Right ventricle myocardium superior (tissue), 1 donor: ENCODE measurements around the gene GFOD1. TPM values are rescaled to one million over a fixed set of nuclear protein-coding genes. Genes with fewer than 3 reads are reported as not detected.

ENCODE experiments used
- ATAC-seq: fragments of 200-7000 bp; cut with Tn5 transposase; one replicate; pipeline ENCODE4 v1.9.1; 2020; ENCODE audit warnings: mild to moderate bottlenecking; ENCODE audit not compliant: poor library complexity
- DNase-seq: peaks from one replicate; pipeline ENCODE4 v3.0.0-alpha.2; 2020
- intact Hi-C: fragments of 100-400 bp; cut with DNase I; formaldehyde crosslinking; loops from one replicate; pipeline ENCODE4 v1.11.2; 2022
- total RNA-seq: library from RNA; stranded (reverse); fragmentation: NEBNext Ultra II Directional; extraction: Animal tissue kit (Norgen Biotek cat#: 25700); gene quantifications from one replicate; pipeline ENCODE4 v1.2.1, GENCODE V29; 2021
- donor health status: DM: no; HTN: yes; CAD: no; lungs with severe emphysema.

GFOD1 gene
- total RNA-seq, 1 donor from 2014 or later = 46.2 TPM

DNA sequence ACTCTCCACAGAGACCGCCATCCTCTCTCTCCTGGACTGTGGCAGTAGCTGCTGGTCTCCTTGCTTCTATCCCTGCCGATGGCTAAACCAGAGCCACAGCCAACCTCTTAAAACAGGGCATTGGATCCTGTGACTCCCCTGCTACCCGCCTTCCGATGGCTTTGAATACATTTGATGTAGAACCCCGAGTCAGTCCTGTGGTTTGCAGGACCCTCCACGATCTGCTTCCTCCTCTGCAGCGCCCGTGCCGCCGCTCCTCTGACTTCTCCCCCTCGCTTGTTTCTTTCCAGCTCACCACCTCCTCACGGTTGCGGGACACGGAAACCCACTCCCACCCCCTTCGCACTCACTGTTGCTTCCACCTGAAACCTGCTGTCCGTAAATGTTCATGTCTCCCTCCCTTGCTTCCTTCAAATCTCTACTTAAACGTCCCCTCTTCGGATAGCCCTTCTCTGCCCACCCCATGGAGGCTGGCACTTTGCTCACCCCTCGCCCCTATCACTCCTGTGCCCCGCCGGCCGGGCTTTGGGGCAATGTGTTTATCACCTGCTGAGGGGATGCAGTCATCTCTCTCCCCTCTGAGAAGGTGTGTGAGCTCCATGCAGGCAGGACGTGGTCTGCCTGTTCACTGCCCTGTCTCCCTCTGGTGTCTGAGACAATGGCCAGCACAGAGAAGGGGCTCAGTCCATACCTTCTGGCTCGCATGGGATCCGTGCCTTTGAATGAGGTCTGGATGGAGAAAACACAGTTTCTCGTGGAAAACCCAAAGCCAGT lies 67.8 kb downstream of the GFOD1 start:
- no peak for ATAC-seq
- intact Hi-C loops = loop anchor here (10.0 kb wide), 2 partner anchors 65 to 115 kb away; partner anchors contain the start of gene GFOD1

DNA sequence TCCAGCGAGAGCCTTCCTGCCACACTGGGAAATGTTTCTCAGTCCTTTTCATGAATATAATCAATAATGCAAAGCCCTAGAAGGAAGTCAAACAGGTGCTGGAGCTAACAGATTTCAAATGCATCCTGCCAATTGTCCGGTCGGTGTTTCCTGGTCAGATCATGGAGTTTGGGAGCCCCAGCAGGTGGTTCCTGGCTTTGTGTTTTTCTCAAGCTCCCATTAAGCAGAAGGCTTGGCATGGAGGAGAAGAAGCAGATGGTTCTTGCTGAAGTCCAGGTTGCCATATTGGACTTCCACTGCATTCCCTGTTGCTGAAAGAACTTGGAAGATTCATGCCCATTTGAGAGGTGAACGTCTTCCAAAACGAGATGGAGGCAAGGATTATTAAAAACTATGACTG lies 68.6 kb downstream of the GFOD1 start:
- ATAC-seq (no peak), DNase-seq (no peak)
- intact Hi-C loops = loop anchor here (10.0 kb wide), 1 partner anchor 116 kb away; no protein-coding TSS in a partner anchor

More for the DNA sequence above, 67.8 kb downstream of the GFOD1 start:
- no peak for DNase-seq

DNA sequence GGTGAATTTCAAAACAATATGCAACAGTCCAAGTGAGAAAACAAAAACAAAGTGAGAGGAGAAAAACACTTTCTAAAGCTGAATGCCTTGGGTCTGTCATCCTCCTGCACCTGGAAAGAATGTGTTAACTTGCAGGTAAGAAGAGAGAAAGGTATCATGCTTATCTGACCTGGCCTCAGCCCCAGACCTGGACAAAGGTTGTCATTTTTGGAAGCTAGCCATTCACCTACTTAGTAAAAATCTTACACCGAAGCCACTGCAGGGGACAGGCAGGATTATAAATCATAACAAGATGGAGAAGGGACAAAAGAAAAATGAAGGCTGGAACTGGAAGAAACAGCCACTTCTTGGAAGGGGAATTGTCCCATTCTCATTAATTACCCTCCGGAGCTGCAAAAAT lies 69.4 kb downstream of the GFOD1 start:
- intact Hi-C loops = loop anchor here (10.0 kb wide), 1 partner anchor 117 kb away; no protein-coding TSS in a partner anchor
- no peak for ATAC-seq

DNA sequence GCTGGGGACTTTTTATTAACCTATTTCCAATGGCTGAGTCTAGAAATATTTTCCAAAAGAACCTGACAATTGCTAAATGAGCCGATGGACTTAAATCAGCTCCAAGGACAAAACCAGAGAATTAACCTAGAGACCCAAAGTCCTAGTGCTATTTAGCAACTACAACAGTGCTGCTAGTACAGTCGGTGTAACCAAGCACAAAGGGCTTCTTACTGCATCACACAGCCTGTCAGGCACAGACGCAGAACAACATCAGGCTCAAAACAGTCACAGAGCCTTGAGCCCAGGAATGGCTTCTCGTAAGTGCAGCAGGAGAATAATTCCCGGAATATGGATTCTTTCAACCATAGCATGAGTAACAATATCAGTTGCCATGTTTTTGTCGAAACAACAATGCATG lies 70.0 kb downstream of the GFOD1 start:
- no peak for ATAC-seq

More for the DNA sequence above, 69.4 kb downstream of the GFOD1 start:
- DNase-seq = no peak

DNA sequence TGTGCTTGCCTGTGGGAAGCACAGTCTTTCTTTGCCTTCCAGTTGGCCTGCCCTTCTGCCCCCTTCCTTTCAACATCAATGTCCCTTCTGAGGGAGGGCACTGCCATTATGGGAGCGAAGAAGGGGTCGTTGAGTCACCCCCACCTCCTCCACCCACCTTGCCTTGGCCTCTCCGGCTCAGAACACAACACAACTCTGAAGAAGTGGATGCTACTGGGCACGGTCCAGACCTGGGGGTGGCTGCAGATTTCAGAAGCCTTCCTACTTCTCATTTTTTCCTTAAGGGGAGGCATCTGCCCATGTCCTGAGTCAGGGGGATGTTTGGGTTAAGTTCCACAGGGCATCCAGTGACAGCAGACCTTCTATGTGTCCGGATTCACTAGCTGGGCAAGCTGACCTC lies 72.1 kb downstream of the GFOD1 start:
- intact Hi-C loops = loop anchor here (10.0 kb wide), 1 partner anchor 120 kb away; no protein-coding TSS in a partner anchor
- ATAC-seq = no peak

More for the DNA sequence above, 70.0 kb downstream of the GFOD1 start:
- no peak for DNase-seq
- intact Hi-C loops = loop anchor here (10.0 kb wide), 1 partner anchor 117 kb away; no protein-coding TSS in a partner anchor

DNA sequence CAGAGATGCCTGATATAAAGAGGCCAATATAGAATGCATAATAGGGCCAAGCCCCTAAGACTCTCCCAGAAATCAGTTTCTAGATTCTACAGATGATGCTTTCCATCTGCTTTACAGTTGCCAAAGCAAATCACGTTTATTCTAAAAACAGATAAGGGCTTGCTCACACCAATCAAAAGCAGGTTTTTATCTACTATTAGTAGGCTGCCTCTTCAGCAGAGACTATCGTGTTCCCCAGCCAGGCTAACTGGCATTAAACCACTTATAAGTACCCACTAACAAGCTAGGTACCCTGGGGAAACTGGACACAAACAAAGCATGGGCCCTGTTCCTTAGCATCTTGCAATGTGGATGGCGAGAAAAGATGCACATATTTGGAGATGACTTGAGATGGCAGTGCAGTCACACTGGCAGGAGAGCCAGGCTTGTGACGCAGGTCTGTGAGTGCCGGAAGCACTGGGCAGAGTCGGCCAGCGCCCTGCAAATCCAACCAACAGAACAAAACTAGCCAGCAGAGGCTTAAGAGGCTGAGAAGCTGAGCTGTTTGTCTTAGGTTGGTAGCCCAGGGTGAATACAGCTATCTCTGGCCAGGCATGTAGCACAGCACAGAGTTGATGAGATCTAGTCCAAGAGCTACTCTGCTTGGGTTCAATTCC lies 73.4 kb downstream of the GFOD1 start:
- intact Hi-C loops = loop anchor here (10.0 kb wide), 1 partner anchor 121 kb away; no protein-coding TSS in a partner anchor
- peak; percentile 77 for DNase-seq
- ATAC-seq = peak; percentile 76

More for the DNA sequence above, 72.1 kb downstream of the GFOD1 start:
- no peak for DNase-seq

DNA sequence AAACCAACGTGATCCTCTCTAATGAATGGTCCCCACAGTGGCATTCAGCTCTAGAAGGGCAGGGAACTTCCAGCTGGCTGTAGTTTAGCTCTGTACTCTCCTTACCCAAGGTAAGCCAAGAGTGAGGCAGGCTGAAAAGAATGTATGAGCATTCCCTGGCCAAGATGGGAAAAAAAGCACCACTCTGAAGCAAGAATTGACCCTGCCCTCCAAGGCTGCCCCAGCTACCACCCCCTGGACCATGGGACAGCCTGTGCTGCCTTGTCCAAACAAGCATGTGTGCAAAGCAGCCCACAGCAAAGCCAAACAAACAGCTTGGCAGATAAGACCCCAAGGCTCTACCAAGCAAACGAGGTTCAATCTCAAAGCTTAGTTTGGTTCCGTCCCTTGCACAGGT lies 73.9 kb downstream of the GFOD1 start:
- DNase-seq (no peak), ATAC-seq (peak; percentile 69)
- intact Hi-C loops = loop anchor here (10.0 kb wide), 1 partner anchor 121 kb away; no protein-coding TSS in a partner anchor

DNA sequence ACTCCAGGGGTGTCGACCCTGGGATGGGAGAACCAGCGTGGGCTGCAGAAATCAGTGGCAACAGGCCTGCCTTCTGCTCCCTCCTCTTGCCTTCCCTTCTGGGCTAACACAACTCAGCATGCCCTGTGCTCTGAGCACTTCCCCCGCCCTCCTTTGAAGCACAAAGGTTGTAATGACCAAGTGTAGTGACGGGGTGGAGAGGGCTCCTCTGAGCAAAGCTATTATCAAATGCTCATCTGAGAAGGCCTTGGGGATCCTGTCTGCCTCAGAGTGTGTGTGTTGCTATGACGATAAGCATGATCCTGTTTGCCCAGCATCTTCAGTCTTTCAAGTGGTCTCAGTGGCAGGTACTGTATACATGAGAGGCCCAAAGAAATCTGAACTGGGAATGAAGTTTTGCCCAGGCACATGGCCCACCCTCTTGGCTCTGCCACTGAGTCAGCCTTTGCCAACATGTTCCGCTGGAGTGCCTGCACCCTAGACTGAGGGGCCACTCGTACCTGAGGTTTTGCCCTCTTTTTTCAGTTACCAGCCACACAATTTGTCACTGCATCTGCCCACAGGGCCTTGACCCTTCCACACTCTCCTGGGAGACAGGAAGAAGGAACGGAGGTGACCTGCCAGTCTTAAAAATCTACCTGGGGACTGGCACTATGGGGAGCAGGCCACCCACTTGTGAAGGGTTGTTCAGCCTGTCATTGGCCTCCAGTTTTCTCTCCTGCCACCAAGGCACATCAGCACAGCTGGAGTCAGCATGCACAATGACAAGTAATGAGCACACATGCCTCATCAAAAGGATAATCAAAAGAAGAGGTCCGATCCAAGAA lies 74.5 kb downstream of the GFOD1 start:
- peak; percentile 15 for ATAC-seq
- DNase-seq = no peak
- intact Hi-C loops = loop anchor here (10.0 kb wide), 1 partner anchor 122 kb away; no protein-coding TSS in a partner anchor

DNA sequence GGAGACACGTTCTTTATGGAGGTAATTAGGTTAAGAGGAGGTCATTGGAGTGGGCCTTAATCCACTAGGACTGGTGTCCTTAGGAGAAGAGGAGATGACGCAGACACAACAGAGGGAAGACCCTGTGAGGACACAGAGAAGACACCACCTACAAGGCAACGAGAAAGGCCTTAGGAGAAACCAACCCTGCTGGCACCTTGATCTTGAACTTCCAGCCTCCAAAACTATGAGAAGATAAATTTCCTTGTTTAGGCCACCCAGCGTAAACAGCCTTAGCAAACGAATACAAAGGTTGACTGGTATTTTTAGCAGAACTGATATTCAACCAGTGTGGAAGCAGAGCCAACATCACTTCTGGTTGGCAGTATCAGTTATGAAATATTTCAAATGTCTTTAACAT lies 75.2 kb downstream of the GFOD1 start:
- ATAC-seq = peak; percentile 21
- DNase-seq = no peak
- intact Hi-C loops = loop anchor here (10.0 kb wide), 1 partner anchor 123 kb away; no protein-coding TSS in a partner anchor

DNA sequence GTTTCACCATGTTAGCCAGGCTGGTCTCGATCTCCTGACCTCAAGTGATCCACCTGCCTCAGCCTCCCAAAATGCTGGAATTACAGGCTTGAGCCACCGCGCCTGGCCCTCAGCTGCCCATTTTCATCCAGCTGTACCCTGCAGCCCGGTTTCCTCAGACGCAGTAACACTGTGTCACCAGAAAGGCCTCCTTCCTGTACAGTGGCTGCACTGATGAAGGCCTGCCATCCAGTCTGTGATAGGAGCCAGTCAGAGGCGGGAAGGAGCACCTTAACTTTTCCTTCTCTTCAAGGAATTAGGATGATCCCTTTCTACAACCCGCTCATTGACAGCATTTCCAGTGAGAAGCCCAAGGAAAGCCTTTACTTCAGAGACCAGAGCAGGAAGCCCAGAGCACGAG lies 75.9 kb downstream of the GFOD1 start:
- ATAC-seq = no peak
- no peak for DNase-seq
- intact Hi-C loops = loop anchor here (10.0 kb wide), 1 partner anchor 123 kb away; no protein-coding TSS in a partner anchor

DNA sequence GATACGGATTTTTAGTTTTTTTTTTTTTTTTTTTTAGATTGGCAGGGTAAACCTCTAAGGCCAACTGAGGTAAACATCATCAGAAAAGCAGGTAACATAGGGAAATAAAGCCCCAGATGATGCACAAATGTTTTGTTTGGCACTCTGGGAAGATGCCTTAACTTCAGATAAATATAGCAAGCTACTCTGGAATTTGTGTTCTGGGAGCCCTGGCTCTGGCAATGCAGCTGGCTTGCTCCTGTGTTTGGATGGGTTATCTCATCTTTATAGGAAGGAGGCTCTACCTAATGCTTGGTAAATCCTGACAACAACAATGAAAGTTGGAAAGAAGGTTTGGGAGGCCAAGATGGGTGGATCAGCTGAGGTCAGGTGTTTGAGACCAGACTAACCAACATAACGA lies 77.4 kb downstream of the GFOD1 start:
- DNase-seq = no peak
- ATAC-seq = no peak
- intact Hi-C loops = loop anchor here (10.0 kb wide), 1 partner anchor 125 kb away; no protein-coding TSS in a partner anchor

DNA sequence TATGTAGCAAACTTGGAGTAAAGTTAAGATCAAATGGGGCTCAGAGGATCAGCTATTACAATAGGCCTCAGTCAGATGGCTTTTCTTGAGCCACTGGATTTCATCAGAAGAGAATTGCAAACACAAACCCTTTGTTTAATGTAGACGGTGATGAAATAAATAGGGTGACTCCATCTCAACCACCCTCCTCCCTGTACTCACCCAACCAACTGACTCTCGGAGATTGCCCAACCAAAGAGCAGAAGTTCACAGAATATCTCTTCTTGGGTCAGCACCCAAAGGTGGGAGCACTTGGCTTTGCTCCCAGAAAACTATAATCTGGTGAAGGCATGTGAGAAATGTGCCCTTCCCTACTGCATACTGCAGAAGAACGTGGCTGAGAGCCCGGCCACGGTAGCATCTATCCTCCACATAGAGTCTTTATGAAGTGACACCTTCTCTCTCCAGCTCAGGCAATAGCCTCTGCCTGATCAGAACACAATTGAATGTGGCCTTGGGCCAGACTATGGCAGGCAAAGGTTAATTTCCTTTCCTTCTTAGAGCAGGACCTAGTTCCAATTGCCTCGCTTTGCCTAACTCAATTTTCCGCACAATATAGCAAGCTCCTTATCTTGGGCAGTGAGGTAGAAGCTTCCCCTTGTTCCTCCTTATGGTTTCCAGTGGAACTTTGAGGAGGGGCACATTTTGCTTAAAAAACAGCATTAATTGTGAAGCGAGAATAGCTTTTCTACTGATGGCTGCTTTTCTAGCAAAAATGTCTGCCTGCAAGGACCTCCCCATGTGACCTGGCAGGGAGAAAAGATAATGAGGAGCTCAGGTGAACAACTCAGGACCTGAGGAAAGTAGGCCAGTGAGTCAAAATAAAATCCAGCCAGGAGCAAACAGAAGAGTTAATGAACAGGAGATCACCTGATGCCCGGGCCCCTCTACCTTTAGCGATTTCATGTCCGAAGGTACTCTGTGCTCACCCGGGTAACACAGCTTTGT lies 79.4 kb downstream of the GFOD1 start:
- intact Hi-C loops = no loop called here
- ATAC-seq = peak; percentile 53
- peak; percentile 61 for DNase-seq

DNA sequence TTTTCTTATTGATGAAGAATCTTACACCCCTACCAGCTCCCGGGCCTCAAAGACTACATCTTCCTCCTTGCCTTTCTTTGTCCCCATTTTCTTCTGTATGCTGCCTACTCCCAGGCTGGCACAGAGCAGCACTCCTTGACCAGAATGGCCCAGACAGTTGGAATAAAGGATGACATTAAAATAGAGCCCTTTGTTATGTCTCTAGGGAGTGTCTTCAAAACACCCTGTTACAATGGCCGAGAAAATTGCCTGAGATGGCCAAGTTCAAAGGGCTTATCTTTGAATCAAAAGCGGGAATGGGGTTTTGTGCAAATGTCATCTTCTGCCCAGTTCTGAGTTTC lies 80.1 kb downstream of the GFOD1 start:
- DNase-seq = no peak
- no peak for ATAC-seq
- intact Hi-C loops = no loop called here

DNA sequence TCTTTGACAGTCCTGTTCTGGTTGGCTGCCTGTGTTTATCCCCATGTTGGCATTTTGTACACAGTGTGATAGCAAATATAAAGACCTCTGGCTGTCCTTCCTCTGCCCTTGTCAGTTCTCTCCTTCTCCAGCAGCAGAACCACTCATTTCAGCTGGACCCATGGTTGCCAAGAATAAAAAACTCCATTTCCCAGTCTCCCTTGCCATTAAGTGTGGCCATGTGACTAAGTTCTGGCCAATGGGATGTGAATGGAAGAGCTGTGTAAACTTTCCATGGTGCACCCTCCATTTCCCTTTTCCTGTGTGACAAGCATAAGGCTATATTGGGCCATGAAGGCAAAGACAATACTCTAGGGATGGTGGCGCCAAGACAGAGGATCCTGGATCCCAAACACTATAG lies 80.6 kb downstream of the GFOD1 start:
- no peak for DNase-seq
- intact Hi-C loops = no loop called here
- ATAC-seq = peak; percentile 76

DNA sequence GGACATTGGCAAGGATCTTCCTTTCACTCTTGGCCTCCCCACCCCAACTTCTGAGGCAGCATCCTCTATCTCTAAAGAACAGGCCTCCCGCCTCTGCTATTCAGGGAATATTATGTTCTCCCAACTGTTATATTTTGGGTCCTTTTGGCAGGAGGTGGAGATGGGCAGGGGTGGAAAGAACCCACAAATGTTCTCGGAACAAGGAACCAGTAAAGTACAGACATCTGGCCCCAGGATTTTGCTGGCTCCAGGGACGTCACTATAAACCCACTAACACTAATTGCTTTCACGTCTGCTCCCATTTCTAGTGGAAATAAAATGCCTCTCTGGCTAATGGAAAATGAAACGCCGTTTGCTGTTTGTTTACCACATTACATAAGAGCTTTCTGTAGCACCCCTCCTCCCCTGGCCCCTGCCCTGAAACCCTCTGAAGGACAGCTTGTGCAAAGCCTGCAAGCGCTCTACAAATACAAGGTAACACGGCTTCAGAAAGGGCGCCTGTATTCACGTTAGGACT lies 81.4 kb downstream of the GFOD1 start:
- DNase-seq (peak; percentile 44), ATAC-seq (peak; percentile 5)
- intact Hi-C loops = no loop called here

DNA sequence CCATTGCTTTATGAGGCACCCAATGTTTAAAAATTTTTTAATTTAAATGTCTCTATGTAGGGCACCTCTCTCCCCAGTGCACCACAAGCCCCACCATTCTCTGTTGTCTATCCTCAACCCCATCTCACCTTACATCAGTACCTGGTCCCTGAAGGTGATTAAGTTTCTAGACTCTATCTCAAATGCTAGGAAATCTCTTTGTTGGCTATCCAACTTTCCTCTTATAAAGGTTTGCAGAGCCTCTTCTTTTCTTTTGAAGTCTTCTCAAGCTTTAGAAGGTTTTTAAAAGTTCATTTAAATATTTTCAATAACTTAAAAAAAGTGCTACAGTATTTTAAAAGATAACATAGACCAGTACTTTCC lies 82.5 kb downstream of the GFOD1 start:
- intact Hi-C loops = no loop called here
- DNase-seq = no peak
- no peak for ATAC-seq

DNA sequence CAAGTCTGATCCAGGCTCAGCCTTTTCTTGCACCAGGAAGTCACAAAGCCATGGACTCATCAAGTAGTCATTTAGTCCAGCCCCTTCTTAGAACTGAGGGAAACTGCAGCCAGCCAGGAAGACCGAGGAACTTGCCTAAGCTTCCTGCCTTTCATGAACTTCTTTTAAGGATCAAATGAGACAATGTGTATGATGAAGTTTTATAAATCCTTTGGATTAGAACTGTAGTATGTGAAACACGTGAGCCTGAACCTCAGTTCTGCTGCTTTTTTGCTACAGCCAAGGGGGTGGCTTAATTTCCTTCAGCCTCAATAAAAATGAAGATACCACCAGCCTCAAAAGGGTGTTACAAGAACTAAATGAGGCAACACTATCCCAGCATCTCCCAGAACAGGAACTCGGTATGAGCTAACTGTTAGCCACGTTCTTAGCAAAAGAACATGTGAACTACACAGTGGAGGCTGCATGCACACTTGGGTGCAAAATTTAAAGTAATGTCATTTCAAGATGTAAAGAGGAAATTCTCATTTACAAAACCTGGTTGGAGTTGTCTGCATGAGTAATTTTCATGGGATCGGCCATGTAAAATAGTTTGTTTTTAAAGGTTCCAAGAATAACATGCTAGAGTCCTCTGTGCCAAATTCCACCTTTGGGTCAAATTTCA lies 83.0 kb downstream of the GFOD1 start:
- no peak for DNase-seq
- peak; percentile 18 for ATAC-seq
- intact Hi-C loops = no loop called here
